HG03565 (cell line): ENCODE results near the gene WDFY4.

ENCODE experiments used
- ATAC-seq: cut with Tn5 transposase; IDR thresholded peaks from one replicate; pipeline ENCODE4 v1.9.1; 2021; ENCODE audit warnings: mild to moderate bottlenecking, moderate library complexity; ENCODE audit not compliant: unreplicated experiment

The WDFY4 gene

DNA sequence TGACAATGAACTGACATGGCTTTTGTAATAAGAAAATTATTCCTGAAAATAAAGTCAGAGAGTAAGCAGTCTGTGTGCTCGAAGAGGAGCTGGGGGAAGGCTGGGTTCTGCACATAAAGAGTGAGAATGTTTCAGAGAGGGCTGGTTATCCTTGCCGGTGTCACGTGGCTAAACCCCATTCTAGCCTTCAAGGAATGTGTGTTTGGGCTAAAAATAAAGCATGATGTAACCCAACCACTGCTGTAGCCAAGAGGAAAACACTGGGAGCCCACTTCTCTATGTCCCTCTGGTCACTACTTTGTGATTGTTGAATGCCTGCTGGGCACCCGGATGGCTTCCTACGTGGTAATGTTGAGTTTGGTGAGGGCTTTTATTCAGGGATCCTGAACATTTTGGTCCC, 23.5 kb downstream of the WDFY4 start:
- ATAC-seq, result no peak

DNA sequence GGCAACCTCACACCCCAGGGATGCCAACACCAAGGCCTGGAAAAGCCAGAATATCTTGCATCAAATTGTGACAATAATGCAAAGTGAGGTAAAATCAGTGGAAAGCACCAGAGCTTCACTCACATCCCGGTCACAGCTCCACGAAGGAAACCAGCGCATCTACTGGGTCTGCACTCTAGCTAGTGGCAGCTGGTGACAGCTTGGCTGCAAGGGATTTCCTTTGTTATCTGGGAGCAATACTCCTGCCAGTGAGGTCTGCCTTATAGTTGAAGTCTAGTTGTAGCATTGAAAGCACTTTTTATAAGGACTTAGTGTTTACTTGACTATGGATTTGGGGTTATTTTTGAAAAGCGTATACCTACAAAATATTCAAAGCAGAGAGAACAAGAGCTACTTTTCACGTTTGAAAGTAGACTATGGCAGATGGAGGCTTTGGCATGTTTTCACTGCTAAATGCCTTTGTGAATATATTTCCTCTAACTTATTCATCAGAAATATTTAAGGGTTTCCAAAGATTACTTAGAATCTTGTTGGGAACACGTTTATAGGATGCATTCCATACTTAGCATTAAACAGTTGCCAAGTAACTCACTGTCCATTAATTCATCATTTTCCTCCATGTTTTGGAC, 26.1 kb downstream of the WDFY4 start:
- ATAC-seq, result no peak

DNA sequence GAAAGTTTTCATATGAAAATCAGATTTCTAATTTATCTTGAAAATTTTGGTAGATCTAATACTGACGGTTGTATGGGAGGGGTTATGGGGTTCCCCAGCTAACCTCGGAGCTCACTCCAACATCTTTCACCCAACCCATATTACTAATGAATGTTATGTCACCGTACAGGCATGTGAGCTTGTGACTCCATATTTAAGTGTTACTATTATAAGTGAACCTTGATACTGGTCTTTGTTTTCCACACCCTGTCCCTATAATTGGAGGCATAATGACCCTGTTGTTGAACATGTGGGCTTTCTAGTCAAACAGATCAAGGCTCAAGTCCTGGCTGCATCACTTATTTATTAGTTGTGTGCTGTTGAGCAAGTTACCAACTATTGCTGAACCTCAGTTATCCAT, 27.2 kb downstream of the WDFY4 start:
- no peak for ATAC-seq

DNA sequence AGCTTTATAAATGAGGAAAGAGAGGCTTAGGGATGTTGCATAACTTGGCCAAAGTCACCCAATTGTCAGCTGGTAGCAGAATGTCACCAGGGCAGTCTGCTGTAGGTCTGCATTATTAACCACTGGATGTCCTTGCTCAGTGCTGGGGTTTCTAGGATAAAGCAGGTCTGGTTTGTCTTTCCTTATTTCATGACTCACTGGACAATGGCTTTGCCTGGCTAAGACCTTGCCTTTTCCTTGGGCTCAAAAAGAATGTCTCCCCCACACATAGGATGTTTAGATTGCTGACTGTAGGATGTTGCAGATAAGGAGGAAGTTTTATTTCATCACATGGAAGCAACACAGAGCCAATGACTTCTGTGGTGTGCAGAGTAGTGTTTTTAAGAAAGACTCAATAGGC, 29.4 kb downstream of the WDFY4 start:
- no peak for ATAC-seq

DNA sequence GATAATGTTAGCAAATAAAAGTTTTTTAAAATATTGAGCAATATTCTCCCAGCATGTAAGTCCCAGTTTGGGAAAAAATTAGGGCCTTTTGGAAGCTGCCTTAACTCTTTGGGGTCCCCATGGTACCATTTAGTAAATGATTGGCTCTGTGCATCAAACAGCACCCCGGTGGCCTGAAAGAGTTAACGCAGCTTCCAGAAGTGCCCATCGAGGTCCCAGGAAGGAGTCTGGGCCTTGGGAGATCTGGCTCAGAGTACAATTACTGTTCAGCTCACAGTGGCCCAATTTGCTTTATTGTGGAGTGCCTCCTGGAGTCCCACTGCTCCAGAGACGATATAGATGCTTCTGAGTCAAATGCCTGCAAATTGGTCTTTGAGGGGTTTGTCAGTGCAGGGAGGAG, 31.7 kb downstream of the WDFY4 start:
- no peak for ATAC-seq

DNA sequence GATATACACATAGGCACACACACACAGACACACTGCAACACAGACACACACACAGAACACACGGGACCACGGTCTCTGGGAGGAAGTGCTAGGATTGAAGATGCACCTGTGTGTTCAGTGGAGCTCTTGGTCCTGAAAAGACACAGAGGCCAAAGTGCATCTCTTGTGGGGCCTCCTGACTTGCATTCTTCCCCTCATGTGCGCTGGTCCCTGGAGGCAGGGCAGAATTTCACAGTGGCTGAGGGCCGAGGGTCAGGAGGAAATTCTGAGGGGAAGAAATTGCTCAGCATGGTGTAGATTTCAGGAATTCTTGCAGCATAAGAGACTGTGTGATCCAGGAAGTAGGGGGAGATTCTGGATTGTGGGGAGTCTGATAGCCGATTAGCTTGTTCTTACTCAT, 35.9 kb downstream of the WDFY4 start:
- no peak for ATAC-seq

DNA sequence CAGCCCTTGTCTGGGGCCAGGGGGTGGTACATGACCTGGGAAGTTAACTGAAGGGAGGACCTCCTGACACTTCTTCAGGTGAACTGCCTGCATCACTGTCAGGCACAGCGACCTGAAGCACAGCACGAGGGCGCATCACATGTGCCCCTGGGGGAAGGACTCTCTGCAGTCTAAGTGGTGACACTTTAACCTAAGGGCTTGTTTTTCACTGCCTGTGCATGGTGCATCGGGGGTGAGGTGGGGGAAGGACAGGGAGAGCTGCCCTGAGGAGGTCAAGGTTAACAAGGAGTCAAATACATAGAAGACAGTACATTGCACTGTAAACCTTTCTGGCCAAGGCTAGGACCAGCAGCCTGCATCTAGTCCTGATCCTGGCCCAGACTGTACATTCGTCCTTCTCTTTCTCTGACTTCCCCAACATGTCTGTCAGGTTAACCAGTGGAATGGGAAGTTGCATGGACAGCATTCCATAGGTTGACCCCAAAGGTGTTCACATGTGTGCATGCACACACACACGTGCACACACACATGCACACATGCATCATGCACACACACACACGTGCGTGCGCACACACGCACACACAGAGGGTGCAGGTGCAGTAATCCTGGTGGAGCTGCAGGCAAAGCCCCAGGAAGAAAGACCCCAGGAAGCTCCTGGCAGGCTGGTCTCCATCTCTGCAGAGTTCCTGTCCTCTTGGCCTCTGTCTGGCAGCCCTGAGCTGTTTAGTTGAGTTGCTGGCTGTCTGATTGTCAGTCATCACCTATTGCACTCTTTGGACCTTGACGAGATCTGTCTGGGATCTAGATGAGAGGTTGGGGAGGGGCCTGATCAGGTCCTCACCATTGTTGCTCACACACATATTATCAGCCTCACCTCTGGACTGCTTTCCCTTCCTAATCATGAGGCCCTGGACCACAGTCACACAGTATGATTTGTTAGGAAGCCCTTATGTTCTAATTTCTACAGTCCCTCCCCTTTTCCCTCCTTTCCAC, 37.8 kb downstream of the WDFY4 start:
- ATAC-seq, result no peak

DNA sequence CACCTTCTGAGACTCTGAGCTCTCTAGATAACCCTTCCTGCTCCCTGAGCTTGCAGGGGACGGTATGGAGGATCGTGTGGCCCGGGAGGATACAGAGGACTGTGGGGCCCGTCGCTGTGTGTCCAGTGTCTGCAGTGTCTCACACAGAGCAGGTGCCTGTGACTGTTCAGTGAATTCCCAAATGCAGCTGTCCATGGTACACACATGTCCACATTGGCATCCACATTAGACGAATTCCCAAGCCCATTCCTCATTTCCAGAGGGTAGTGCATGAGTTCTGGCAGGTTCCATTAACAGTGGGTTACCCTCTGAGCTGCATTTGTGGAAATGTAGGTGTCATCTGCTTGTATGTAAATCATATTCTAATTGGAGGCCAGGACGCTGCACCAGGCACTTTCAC, 39.5 kb downstream of the WDFY4 start:
- no peak for ATAC-seq

DNA sequence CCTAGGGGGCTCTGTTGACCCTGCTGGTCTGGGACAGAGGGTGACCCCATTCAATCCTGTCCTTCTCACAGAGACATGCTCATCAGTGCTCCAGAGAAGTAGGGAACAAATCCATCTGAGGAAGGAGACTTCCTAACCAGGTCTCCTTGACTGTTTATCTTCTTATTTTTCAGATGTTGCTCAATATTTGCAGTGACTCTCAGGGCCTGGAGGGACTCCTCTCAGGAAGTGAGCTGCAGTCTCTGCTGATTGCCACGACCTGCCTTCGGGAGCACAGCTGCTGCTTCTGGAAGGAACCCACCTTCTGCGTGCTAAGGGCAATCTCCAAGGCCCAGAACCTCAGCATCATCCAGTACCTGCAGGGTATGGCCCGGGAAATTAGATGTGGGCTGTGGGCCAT, 41.0 kb downstream of the WDFY4 start:
- no peak for ATAC-seq

DNA sequence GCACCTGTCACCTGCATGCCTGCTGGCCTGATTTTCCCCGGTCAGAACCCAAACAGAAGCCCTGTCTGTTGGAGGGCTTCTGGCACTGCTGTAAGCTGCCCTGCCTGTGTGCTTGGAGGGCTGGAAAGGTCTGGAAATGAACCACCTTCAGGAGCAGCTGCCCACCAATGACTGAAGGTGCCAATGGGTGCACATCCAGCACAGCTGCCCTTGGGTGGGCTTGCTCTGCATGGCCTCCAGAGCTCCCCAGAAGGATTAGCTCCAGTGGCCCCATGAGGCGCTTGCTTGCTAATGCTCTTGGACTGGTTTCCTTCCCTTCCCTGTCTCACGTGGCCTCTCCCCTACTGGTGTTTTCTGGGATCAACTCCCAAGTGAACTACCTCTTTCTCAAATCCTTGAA, 43.2 kb downstream of the WDFY4 start:
- no peak for ATAC-seq

DNA sequence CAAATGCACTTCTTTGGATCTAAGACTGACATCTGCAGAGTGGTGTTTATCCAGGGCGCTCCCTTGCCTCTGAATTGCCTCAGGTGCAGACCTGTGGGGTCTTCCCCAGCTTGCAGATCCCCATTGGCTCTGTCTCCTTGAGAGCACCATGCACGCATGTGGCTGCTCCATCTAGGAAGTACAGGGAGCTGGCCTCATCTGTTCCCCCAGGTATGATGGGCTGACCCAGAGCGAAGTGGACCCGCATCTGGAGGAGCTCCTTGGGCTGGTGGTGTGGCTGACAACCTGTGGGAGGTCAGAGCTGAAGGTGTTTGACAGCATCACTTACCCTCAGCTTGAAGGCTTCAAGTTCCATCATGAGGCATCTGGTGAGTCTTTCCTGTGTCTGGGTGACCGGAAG, 44.5 kb downstream of the WDFY4 start:
- ATAC-seq, result no peak

DNA sequence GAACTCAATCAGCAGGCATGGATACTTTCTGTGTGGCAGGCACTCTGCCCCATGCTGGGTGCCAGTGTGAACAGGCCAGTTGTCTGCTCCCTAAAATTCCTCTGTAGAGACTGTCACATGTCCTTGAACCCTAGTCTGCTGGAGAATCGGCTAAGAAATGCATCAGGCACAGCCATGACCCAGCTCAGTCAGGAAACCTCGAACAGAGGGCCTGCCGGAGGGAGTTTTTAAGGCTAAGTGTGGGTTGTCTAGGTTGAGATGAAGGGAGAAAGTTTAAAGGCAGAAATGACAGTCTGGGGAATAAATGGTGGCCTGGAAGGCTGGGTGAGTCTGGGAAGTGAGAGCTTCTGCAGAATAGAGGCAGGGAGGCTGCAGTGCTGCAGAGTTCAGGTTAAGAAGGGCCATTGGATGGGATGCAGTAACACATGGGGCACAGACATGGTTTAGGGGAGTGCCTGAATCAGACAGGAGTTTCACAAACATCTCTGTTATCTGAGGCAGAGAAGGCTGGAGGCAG, 45.3 kb downstream of the WDFY4 start:
- no peak for ATAC-seq

DNA sequence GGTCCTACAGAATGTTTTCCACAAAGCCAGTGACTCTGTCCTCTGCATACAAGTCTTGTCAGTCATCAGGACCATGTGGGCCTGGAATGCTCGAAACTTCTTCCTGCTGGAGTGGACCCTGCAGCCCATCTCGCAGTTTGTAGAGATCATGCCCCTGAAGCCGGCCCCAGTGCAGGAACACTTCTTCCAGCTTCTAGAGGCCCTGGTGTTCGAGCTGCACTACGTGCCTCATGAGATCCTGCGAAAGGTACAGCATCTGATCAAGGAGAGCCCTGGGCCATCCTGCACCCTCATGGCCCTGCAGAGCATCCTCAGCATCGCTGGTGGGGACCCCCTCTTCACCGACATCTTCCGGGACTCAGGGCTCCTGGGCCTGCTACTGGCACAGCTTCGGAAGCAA, 46.5 kb downstream of the WDFY4 start:
- ATAC-seq, result no peak

DNA sequence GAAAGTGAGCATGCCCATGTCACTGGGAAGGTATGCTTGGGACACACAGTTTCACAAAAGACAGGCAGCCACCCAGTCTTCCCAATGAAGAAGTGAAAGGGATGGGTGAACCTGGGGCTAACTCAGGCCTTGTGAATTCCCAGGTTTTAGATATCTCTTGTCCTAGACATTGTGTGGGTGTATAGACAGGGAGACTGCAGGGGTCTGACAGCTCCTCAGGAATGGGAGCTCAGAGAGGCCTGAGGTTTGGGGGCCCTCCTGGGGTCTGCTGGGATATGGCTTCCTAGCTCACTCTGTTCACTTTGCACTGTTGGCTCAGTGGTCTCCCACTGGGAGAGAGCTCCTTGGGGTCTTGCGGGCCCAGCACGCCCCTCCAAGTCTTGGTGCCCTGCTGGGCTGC, 47.0 kb downstream of the WDFY4 start:
- ATAC-seq, result no peak

DNA sequence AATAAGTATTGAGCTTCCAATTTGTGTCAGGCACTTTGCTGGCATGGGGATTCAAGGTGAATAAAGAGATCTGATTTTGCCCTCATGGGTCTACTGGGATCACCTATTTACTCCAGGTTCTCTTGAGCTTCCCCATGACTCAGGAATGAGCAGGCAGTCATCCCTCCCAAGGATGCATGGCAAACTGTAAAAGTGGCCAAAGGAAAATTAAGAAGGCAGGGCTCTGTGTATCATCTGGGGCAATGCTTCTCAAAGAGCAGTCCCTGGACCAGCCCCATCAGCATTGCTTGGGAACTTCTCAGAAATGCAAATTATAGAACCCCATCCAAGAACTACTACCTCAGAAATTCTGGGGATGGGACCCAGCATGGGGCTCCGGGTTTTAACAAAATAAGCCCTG, 48.7 kb downstream of the WDFY4 start:
- no peak for ATAC-seq

DNA sequence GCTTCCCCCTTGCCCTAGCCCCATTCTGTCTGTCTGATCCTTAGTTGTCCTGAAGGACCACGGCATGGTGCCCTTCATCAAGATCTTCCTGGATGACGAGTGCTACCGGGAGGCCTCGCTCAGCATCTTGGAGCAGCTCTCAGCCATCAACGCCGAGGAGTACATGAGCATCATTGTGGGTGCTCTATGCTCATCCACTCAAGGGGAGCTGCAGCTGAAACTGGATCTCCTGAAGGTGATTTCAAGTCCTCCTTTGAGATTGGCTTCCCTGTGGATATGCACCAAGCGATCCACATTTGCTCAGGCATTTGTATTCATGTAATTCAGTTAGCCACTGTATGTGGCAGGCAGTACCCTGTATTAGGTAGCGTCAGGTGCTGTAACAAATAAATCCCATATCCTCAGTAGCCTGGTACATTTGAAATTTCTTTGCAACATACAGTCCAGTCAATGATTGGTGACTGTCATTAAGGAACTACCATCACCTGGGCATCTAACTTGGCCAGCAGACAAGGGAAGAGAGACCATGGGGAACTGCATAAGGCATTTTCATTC, 51.2 kb downstream of the WDFY4 start:
- ATAC-seq, result no peak

DNA sequence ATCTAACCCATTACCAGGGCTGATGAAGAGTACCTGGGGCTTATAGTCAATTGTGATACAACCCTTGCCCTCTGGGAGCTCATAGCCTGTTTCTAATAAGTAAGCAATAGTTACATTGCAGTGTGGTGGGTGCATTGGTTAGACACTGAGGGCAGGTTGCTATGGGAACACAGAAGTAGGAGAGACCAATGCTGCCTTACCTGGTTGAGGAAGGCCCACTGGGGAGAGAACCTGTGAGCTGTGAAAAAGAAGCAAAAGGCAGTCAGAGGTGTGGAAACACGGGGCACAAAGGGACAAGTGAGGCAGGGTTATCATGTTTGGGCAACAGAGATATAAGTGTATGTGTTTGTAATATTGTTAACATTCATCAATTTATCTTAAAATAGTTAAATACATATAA, 51.9 kb downstream of the WDFY4 start:
- no peak for ATAC-seq

DNA sequence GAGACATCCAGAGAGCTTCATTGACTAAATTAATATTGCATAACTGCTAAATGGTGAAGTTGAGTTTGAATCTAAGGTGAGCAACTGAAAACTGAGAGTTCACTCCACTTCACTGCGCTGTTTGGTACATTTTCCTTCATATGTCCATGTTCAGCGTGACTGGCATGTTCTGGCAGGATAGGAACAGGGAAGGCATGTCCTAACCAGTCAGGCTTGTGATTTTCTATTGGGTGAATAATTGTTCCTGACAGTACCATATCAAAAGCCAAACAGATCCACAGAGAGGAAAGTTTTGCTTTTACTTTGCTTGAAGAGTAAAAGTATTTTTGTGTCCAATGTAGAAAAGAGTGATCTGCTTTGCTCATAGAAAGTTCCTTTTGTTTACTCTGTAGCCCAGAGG, 53.2 kb downstream of the WDFY4 start:
- no peak for ATAC-seq

DNA sequence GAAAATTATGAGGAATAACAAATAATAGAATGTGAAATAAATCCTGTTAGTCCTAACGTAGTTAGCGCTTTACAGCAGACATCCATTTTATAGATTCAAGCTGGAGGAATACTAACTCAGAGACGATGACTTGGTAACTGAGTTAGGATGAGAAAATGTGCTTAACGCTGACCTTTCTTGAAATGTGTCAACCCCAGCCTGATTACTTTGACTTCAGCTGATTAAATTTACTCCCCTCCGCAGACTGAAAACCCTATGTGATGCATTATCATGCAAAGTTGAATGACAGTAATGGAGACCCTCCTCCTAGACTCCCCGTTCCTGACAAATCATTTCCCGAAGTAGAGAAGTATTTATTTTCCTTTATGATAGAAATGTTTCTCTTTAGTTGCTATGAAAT, 54.5 kb downstream of the WDFY4 start:
- no peak for ATAC-seq

DNA sequence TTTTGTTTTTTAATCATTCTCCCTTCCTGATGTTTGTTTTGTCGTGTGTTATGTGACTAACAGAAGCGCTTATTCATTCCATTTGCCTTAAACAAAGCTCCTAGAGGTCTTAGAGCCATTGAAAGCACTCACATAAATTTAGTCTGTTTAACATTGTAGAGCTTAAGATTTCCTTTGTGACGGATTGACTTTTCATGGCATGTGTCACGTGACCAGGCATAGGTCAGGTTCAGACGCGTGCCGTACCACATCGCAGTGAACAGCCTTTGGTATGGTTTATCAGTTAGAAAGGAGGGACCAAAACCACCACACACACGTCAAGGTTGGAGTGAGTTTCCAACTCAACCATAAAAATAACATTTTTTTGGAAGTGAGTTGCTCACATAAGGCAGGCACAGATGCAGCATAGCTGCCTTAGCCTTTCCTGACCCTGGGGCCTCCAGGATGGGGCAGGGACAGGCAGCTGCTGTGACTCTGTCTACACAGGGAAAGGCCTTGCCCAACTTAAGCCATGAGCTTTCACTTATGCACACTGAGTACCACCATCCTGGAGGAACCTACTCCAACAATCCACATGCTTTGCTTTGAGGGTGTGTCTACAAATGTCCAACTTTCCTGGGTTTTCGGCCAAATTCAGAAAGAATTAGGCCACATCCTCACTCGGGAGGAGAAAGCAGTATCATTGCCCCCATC, 55.5 kb downstream of the WDFY4 start:
- ATAC-seq, result no peak

DNA sequence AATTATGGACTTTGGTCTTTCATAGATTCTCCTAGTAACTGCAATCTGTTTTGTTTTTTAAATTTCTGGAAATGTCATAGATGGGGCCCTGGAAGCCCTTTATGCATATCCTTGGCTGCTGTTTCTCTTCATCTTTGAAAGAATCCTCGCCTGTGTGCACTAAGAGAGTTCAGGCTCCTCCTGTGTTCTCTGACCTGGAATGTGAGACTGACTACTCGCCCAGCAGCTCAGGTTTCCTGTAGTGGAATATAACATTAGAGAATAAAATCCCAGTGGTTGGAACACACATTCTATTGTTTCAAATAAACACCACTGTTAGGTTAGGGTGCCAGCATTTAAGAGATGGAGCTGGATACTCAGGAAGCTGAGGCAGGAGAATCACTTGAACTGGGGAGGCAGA, 56.3 kb downstream of the WDFY4 start:
- ATAC-seq, result no peak
